Measurements from ENCODE around the gene PJA2. TPM values are rescaled to one million over a fixed set of nuclear protein-coding genes. Genes with fewer than 3 reads are reported as not detected.

The PJA2 gene
- total and polyA plus RNA-seq, 9 of the 15 experiments (the other 6 are each of a cell fraction or from before 2014, with no cell fraction given), result 25.1 to 82.1 (median 50.1) TPM

DNA sequence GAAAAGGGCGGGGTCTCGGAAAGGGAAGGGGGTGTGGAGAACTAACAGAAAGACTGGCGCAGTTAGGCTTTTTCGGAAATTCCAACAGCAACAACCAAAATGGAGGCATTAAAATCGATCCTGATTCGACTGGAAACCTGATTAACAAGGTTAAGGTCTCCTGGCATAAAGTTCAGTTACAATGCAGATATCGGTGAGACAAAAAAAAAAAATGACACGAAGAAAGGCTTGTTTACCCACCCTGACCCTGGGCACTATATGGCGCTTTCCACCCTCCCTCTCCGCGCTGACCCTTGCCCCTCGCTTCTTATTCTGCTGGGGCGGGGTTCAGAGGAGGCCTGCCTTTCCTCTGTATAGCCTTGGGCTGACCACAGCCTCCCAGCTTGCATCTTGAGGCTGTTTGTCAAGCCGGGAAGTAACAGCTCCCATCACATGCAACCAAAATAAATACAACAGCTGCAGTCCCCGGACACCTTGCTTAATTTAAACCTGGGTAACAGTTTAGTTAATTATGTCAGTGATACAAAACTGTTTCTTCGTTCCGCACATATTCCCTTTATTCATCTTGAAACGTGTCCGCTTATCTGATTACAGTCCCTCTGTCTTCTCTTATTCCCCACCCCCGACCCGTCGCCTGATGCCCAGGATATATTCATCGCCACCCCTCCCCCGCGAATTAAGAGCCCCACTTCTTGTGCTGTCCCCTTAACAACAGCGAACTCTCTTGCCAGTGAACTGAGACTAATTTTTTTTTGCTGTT, 795 bp upstream of the PJA2 start (continued):
- TF ChIP-seq MTA2 (IDR thresholded peaks at IDR 0.05; ENCODE audit: low read depth) (0 out of 2 replicates have a peak, but pooled peaks have one; percentile 43), DIDO1 (tag; IDR thresholded peaks at IDR 0.05; ENCODE audit: low read depth) (peak; percentile 27; the same call in 1 of the 2 replicates), TBP (optimal IDR thresholded peaks at IDR 0.05; ENCODE audit: low read depth, low read length) (peak; percentile 73), POLR3A (IDR thresholded peaks at IDR 0.05; ENCODE audit: borderline replicate concordance, extremely low read depth, insufficient read depth, insufficient read length) (no peak), ZC3H8 (IDR thresholded peaks at IDR 0.05) (no peak), COPS2 (conservative IDR thresholded peaks at IDR 0.05) (no peak), RAD21 (CRISPR knock-in tag; conservative IDR thresholded peaks at IDR 0.05 in 1 of 2, IDR thresholded peaks at IDR 0.05 in 1 of 2) (no peak), EGR1 (conservative IDR thresholded peaks at IDR 0.05) (peak; percentile 60), MYNN (IDR thresholded peaks at IDR 0.05) (peak; percentile 90), MYNN (CRISPR knock-in tag; IDR thresholded peaks at IDR 0.05) (no peak), SIN3A (IDR thresholded peaks at IDR 0.05; ENCODE audit: borderline replicate concordance in 2 of 2, control insufficient read depth in 1 of 2, low read depth in 2 of 2, low read length in 2 of 2) (peak in 1 of 2 experiments; percentile 72; a peak in 1 of 4 replicates), ZNF717 (CRISPR knock-in tag; IDR thresholded peaks at IDR 0.05) (no peak), NBN (IDR thresholded peaks at IDR 0.05; ENCODE audit: low read depth) (peak; percentile 93), ATF7 (IDR thresholded peaks at IDR 0.05) (peak; percentile 73; the same call in 1 of the 2 replicates)
- TF ChIP-seq, protein P1, sequence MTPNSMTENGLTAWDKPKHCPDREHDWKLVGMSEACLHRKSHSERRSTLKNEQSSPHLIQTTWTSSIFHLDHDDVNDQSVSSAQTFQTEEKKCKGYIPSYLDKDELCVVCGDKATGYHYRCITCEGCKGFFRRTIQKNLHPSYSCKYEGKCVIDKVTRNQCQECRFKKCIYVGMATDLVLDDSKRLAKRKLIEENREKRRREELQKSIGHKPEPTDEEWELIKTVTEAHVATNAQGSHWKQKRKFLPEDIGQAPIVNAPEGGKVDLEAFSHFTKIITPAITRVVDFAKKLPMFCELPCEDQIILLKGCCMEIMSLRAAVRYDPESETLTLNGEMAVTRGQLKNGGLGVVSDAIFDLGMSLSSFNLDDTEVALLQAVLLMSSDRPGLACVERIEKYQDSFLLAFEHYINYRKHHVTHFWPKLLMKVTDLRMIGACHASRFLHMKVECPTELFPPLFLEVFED (CRISPR knock-in tag; conservative IDR thresholded peaks at IDR 0.05), result peak; percentile 68; the same call in 1 of the 2 replicates
- TF ChIP-seq, protein P2, sequence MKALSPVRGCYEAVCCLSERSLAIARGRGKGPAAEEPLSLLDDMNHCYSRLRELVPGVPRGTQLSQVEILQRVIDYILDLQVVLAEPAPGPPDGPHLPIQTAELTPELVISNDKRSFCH (CRISPR knock-in tag; IDR thresholded peaks at IDR 0.05), result no peak
- TF ChIP-seq, protein P2 (tag; IDR thresholded peaks at IDR 0.05), result peak; percentile 78
- TF ChIP-seq, protein P3, sequence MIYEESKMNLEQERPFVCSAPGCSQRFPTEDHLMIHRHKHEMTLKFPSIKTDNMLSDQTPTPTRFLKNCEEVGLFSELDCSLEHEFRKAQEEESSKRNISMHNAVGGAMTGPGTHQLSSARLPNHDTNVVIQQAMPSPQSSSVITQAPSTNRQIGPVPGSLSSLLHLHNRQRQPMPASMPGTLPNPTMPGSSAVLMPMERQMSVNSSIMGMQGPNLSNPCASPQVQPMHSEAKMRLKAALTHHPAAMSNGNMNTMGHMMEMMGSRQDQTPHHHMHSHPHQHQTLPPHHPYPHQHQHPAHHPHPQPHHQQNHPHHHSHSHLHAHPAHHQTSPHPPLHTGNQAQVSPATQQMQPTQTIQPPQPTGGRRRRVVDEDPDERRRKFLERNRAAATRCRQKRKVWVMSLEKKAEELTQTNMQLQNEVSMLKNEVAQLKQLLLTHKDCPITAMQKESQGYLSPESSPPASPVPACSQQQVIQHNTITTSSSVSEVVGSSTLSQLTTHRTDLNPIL (CRISPR knock-in tag; IDR thresholded peaks at IDR 0.05), result no peak
- TF ChIP-seq, protein P4, sequence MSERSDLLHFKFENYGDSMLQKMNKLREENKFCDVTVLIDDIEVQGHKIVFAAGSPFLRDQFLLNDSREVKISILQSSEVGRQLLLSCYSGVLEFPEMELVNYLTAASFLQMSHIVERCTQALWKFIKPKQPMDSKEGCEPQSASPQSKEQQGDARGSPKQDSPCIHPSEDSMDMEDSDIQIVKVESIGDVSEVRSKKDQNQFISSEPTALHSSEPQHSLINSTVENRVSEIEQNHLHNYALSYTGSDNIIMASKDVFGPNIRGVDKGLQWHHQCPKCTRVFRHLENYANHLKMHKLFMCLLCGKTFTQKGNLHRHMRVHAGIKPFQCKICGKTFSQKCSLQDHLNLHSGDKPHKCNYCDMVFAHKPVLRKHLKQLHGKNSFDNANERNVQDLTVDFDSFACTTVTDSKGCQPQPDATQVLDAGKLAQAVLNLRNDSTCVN (CRISPR knock-in tag; IDR thresholded peaks at IDR 0.05), result peak; percentile 73; the same call in 1 of the 2 replicates
- TF ChIP-seq, protein P5, sequence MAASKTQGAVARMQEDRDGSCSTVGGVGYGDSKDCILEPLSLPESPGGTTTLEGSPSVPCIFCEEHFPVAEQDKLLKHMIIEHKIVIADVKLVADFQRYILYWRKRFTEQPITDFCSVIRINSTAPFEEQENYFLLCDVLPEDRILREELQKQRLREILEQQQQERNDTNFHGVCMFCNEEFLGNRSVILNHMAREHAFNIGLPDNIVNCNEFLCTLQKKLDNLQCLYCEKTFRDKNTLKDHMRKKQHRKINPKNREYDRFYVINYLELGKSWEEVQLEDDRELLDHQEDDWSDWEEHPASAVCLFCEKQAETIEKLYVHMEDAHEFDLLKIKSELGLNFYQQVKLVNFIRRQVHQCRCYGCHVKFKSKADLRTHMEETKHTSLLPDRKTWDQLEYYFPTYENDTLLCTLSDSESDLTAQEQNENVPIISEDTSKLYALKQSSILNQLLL (CRISPR knock-in tag; IDR thresholded peaks at IDR 0.05; ENCODE audit: borderline replicate concordance), result no peak
